ENCODE data around the gene PLXNA2. TPM values are rescaled to one million over a fixed set of nuclear protein-coding genes. Genes with fewer than 3 reads are reported as not detected.

PLXNA2 gene
- total RNA-seq, 1 donor from 2014 or later: 17.7 TPM

- H3K36me3 ChIP-seq (ENCODE audit: insufficient read depth, low read length): no peaks in the 10 kb centered on the region
- no peaks in the 10 kb centered on the region for H3K36me3 Mint-ChIP-seq (ENCODE audit: low read depth, unreplicated experiment)
- no peaks in the 10 kb centered on the region for H3K79me2 ChIP-seq (ENCODE audit: insufficient read depth, low read length)
- FAIRE-seq (no peak), DNase-seq (ENCODE audit: low read depth) (no peak)
- no peak overlapping the region for H3K4me3 ChIP-seq (ENCODE audit: insufficient read depth, low read depth, low read length)
- no peaks in the 10 kb centered on the region for H3K9me3 Mint-ChIP-seq (ENCODE audit: unreplicated experiment)
- H3K9ac ChIP-seq (ENCODE audit: low read length): no peak overlapping the region
- H3K27me3 ChIP-seq (ENCODE audit: insufficient read depth, low read length): peaks cover 6% of the 10 kb centered on the region
- H3K27ac Mint-ChIP-seq (ENCODE audit: unreplicated experiment): no peak overlapping the region
- H2AFZ ChIP-seq (ENCODE audit: low read depth, low read length): no peak overlapping the region
- peaks cover 5% of the 10 kb centered on the region for H3K4me1 Mint-ChIP-seq (ENCODE audit: low read depth, unreplicated experiment)
- H4K20me1 ChIP-seq (ENCODE audit: insufficient read depth, low read length): no peaks in the 10 kb centered on the region
- peaks cover 42% of the 10 kb centered on the region for H3K27me3 Mint-ChIP-seq (ENCODE audit: low read depth, unreplicated experiment)
- H3K27ac ChIP-seq (ENCODE audit: low read depth, low read length): no peak overlapping the region
- H3K4me1 ChIP-seq (ENCODE audit: insufficient read depth, low read length): peaks cover 5% of the 10 kb centered on the region
- H3K4me2 ChIP-seq (ENCODE audit: low read length): no peak overlapping the region
- no peak overlapping the region for H3K4me3 Mint-ChIP-seq (ENCODE audit: unreplicated experiment)
- H3K9me3 ChIP-seq (ENCODE audit: insufficient read depth, low read depth, low read length): no peaks in the 10 kb centered on the region
- TF ChIP-seq CTCF (IDR thresholded peaks at IDR 0.05; ENCODE audit: insufficient read depth, low read depth, low read length) (no peak), EZH2 (IDR thresholded peaks at IDR 0.05; ENCODE audit: insufficient read depth, low read length) (no peak)
Observed at GRCh38 chr1:208015255-208015654, 228.9 kb downstream of the PLXNA2 start.

- Histone ChIP-seq H4K20me1 (ENCODE audit: insufficient read depth, low read length) (no peaks in the 10 kb centered on the region), H3K4me1 (ENCODE audit: insufficient read depth, low read length) (peaks cover 9% of the 10 kb centered on the region), H3K4me2 (ENCODE audit: low read length) (no peak overlapping the region), H3K27ac (ENCODE audit: low read depth, low read length) (no peak overlapping the region), H3K27me3 (ENCODE audit: insufficient read depth, low read length) (no peaks in the 10 kb centered on the region), H3K79me2 (ENCODE audit: insufficient read depth, low read length) (no peaks in the 10 kb centered on the region), H2AFZ (ENCODE audit: low read depth, low read length) (no peak overlapping the region), H3K9me3 (ENCODE audit: insufficient read depth, low read depth, low read length) (no peaks in the 10 kb centered on the region), H3K4me3 (ENCODE audit: insufficient read depth, low read depth, low read length) (no peak overlapping the region), H3K36me3 (ENCODE audit: insufficient read depth, low read length) (no peaks in the 10 kb centered on the region), H3K9ac (ENCODE audit: low read length) (no peak overlapping the region)
- Mint-ChIP-seq H3K4me3 (ENCODE audit: unreplicated experiment) (no peak overlapping the region), H3K27me3 (ENCODE audit: low read depth, unreplicated experiment) (peaks cover 24% of the 10 kb centered on the region), H3K36me3 (ENCODE audit: low read depth, unreplicated experiment) (no peaks in the 10 kb centered on the region), H3K27ac (ENCODE audit: unreplicated experiment) (no peak overlapping the region), H3K9me3 (ENCODE audit: unreplicated experiment) (no peaks in the 10 kb centered on the region), H3K4me1 (ENCODE audit: low read depth, unreplicated experiment) (peaks cover 13% of the 10 kb centered on the region)
- DNase-seq (ENCODE audit: low read depth) (no peak), FAIRE-seq (no peak)
- TF ChIP-seq CTCF (IDR thresholded peaks at IDR 0.05; ENCODE audit: insufficient read depth, low read depth, low read length): no peak
- no peak for TF ChIP-seq EZH2 (IDR thresholded peaks at IDR 0.05; ENCODE audit: insufficient read depth, low read length)
Observed at GRCh38 chr1:208013210-208013609, 231.0 kb downstream of the PLXNA2 start.

- H3K9me3 Mint-ChIP-seq (ENCODE audit: unreplicated experiment): no peaks in the 10 kb centered on the region
- FAIRE-seq: no peak
- no peak for DNase-seq (ENCODE audit: low read depth)
- Histone ChIP-seq H3K4me3 (ENCODE audit: insufficient read depth, low read depth, low read length) (no peak overlapping the region), H4K20me1 (ENCODE audit: insufficient read depth, low read length) (no peaks in the 10 kb centered on the region), H3K9ac (ENCODE audit: low read length) (no peak overlapping the region), H3K9me3 (ENCODE audit: insufficient read depth, low read depth, low read length) (no peaks in the 10 kb centered on the region), H3K4me1 (ENCODE audit: insufficient read depth, low read length) (peaks cover 13% of the 10 kb centered on the region), H3K27me3 (ENCODE audit: insufficient read depth, low read length) (no peaks in the 10 kb centered on the region), H3K27ac (ENCODE audit: low read depth, low read length) (no peak overlapping the region), H2AFZ (ENCODE audit: low read depth, low read length) (no peak overlapping the region), H3K4me2 (ENCODE audit: low read length) (no peak overlapping the region), H3K79me2 (ENCODE audit: insufficient read depth, low read length) (no peaks in the 10 kb centered on the region), H3K36me3 (ENCODE audit: insufficient read depth, low read length) (no peaks in the 10 kb centered on the region)
- H3K4me3 Mint-ChIP-seq (ENCODE audit: unreplicated experiment): no peak overlapping the region
- H3K27ac Mint-ChIP-seq (ENCODE audit: unreplicated experiment): no peak overlapping the region
- no peak for TF ChIP-seq CTCF (IDR thresholded peaks at IDR 0.05; ENCODE audit: insufficient read depth, low read depth, low read length)
- H3K36me3 Mint-ChIP-seq (ENCODE audit: low read depth, unreplicated experiment): no peaks in the 10 kb centered on the region
- peaks cover 22% of the 10 kb centered on the region for H3K27me3 Mint-ChIP-seq (ENCODE audit: low read depth, unreplicated experiment)
- peaks cover 16% of the 10 kb centered on the region for H3K4me1 Mint-ChIP-seq (ENCODE audit: low read depth, unreplicated experiment)
Observed at GRCh38 chr1:208012721-208013120, 231.5 kb downstream of the PLXNA2 start.

Data from astrocyte (in vitro differentiated cells and primary cell).